Measurements from ENCODE around the gene KCNQ1. TPM values are rescaled to one million over a fixed set of nuclear protein-coding genes. Genes with fewer than 3 reads are reported as not detected.

The KCNQ1 gene
- total RNA-seq, 1 experiment from 2014 or later: not detected

GRCh38 chr11:2772544-2773031, 327.8 kb downstream of the KCNQ1 start:
- Histone ChIP-seq H3K27ac (no peak overlapping the region), H3F3A (ENCODE audit: insufficient read depth, low read depth) (no peaks in the 10 kb centered on the region), H3K79me2 (ENCODE audit: low read depth) (no peaks in the 10 kb centered on the region), H3K4me1 (replicated peaks; ENCODE audit: insufficient read depth) (peaks cover 8% of the 10 kb centered on the region; the same call in 1 of the 2 replicates), H3K9me3 (ENCODE audit: insufficient read depth, low read depth) (no peaks in the 10 kb centered on the region), H3K27me3 (ENCODE audit: insufficient read depth, low read depth) (no peaks in the 10 kb centered on the region), H4K20me1 (ENCODE audit: insufficient read depth) (no peaks in the 10 kb centered on the region), H3K4me3 (no peak overlapping the region), H3K36me3 (ENCODE audit: low read depth) (no peaks in the 10 kb centered on the region), H3K9me2 (ENCODE audit: insufficient read depth) (no peaks in the 10 kb centered on the region), H3K4me2 (no peak overlapping the region), H2AFZ (no peak overlapping the region)
- intact Hi-C loops (cut with micrococcal nuclease; ENCODE audit: unreplicated experiment): no loop called here
- POLR2A ChIA-PET (ENCODE audit: unreplicated experiment): no interaction called here
- BruUV-seq (replicated peaks): no TSS peak
- CTCF ChIA-PET: interaction anchor here (0.6 kb wide), 1 partner anchor 834 kb away, joined by 5 read pairs; no protein-coding TSS in a partner anchor
- DNase-seq: peak in 1 of 2 experiments; percentile 63
- TF ChIP-seq, protein P1, sequence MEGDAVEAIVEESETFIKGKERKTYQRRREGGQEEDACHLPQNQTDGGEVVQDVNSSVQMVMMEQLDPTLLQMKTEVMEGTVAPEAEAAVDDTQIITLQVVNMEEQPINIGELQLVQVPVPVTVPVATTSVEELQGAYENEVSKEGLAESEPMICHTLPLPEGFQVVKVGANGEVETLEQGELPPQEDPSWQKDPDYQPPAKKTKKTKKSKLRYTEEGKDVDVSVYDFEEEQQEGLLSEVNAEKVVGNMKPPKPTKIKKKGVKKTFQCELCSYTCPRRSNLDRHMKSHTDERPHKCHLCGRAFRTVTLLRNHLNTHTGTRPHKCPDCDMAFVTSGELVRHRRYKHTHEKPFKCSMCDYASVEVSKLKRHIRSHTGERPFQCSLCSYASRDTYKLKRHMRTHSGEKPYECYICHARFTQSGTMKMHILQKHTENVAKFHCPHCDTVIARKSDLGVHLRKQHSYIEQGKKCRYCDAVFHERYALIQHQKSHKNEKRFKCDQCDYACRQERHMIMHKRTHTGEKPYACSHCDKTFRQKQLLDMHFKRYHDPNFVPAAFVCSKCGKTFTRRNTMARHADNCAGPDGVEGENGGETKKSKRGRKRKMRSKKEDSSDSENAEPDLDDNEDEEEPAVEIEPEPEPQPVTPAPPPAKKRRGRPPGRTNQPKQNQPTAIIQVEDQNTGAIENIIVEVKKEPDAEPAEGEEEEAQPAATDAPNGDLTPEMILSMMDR (conservative IDR thresholded peaks at IDR 0.05): no peak
- no peak for TF ChIP-seq EZH2 (IDR thresholded peaks at IDR 0.05; ENCODE audit: low read depth)

DNA sequence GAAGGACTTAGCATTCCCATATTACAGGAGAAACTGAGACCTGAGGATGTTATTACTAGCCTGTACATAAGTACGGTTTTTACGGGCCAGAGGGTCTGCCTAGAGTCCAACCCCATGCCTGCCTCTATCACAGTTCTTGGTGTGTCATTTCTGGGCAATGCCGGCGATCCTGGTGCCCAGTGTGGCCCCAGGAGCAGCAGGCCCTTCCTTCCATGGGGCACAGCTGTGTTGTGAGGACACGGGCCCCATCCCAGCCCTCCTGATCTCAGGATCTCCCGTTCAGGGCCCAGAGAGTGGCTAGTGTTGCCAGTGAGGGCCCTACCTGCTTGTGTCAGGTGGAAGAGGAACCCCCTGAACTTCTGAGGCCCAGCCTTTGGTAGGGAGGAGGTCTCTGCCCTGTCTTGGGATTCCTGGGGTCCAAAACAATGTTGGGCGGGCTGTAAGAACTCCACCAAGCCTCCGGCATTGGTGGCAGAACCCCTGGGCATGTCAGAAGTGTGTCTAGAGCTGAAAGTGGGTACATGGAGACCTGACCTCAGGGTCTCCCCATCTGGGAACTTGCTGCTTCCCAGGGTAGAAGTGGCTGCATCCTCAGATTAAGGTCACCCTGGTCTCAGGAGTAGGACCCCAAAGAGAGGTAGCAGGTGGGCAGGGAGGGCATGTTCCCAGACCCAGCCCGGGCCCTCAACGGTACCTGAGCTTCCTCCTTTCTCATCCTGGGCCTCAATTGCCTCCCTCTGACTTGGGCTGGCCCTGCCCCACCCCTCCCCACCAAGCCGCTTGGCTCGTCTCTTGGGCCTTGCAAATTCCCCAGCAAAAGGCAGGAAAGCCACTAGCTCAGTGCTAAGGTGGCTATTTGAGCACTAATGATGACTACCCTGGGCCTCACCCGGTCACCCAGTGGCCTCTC, 329.6 kb downstream of the KCNQ1 start:
- Histone ChIP-seq H3K4me1 (replicated peaks; ENCODE audit: insufficient read depth) (peaks cover 16% of the 10 kb centered on the region), H3F3A (ENCODE audit: insufficient read depth, low read depth) (no peaks in the 10 kb centered on the region), H3K27me3 (ENCODE audit: insufficient read depth, low read depth) (no peaks in the 10 kb centered on the region), H2AFZ (no peak overlapping the region), H3K9me2 (ENCODE audit: insufficient read depth) (no peaks in the 10 kb centered on the region), H3K36me3 (ENCODE audit: low read depth) (no peaks in the 10 kb centered on the region), H3K9me3 (ENCODE audit: insufficient read depth, low read depth) (no peaks in the 10 kb centered on the region), H3K79me2 (ENCODE audit: low read depth) (no peaks in the 10 kb centered on the region), H3K27ac (no peak overlapping the region), H4K20me1 (ENCODE audit: insufficient read depth) (no peaks in the 10 kb centered on the region), H3K4me3 (no peak overlapping the region), H3K4me2 (no peak overlapping the region)
- intact Hi-C loops (cut with micrococcal nuclease; ENCODE audit: unreplicated experiment): no loop called here
- no peak for DNase-seq
- TF ChIP-seq, protein P1 (conservative IDR thresholded peaks at IDR 0.05): no peak
- no peak for TF ChIP-seq EZH2 (IDR thresholded peaks at IDR 0.05; ENCODE audit: low read depth)
- POLR2A ChIA-PET (ENCODE audit: unreplicated experiment): no interaction called here
- CTCF ChIA-PET: no interaction called here
- no TSS peak for BruUV-seq (replicated peaks)

GRCh38 chr11:2775083-2775625, 330.3 kb downstream of the KCNQ1 start:
- Histone ChIP-seq H3K4me2 (no peak overlapping the region), H4K20me1 (ENCODE audit: insufficient read depth) (no peaks in the 10 kb centered on the region), H3K9me3 (ENCODE audit: insufficient read depth, low read depth) (no peaks in the 10 kb centered on the region), H3K79me2 (ENCODE audit: low read depth) (no peaks in the 10 kb centered on the region), H3F3A (ENCODE audit: insufficient read depth, low read depth) (no peaks in the 10 kb centered on the region), H3K27me3 (ENCODE audit: insufficient read depth, low read depth) (no peaks in the 10 kb centered on the region), H3K4me3 (no peak overlapping the region), H3K4me1 (replicated peaks; ENCODE audit: insufficient read depth) (peaks cover 16% of the 10 kb centered on the region), H2AFZ (no peak overlapping the region), H3K9me2 (ENCODE audit: insufficient read depth) (no peaks in the 10 kb centered on the region), H3K27ac (no peak overlapping the region), H3K36me3 (ENCODE audit: low read depth) (no peaks in the 10 kb centered on the region)
- intact Hi-C loops (cut with micrococcal nuclease; ENCODE audit: unreplicated experiment): no loop called here
- CTCF ChIA-PET: no interaction called here
- BruUV-seq (replicated peaks): no TSS peak
- POLR2A ChIA-PET (ENCODE audit: unreplicated experiment): no interaction called here
- DNase-seq: no peak
- TF ChIP-seq, protein P1 (conservative IDR thresholded peaks at IDR 0.05): no peak
- TF ChIP-seq EZH2 (IDR thresholded peaks at IDR 0.05; ENCODE audit: low read depth): no peak
